KOPT-K1 (cell line): Measurements from ENCODE around the gene CCDC51.

Experiments
- H3K27ac ChIP-seq: fragments of 200-600 bp; sonication (generic); 2 replicates; pipeline ENCODE4 v1.5.1; 2016; ENCODE audit warnings: antibody characterized with exemption, mild to moderate bottlenecking, low read depth, low read length; ENCODE audit not compliant: poor library complexity, severe bottlenecking
- H3K36me3 ChIP-seq: fragments of 200-600 bp; sonication (generic); 2 replicates; pipeline ENCODE4 v1.5.1; 2017; ENCODE audit warnings: antibody characterized with exemption, mild to moderate bottlenecking, low read length, moderate library complexity; ENCODE audit not compliant: insufficient read depth
- H3K9me3 ChIP-seq: fragments of 200-600 bp; sonication (generic); 2 replicates; pipeline ENCODE4 v1.5.1; 2017; ENCODE audit warnings: antibody characterized with exemption, low read length, mild to moderate bottlenecking; ENCODE audit not compliant: insufficient read depth, poor library complexity, severe bottlenecking

CCDC51 gene

DNA sequence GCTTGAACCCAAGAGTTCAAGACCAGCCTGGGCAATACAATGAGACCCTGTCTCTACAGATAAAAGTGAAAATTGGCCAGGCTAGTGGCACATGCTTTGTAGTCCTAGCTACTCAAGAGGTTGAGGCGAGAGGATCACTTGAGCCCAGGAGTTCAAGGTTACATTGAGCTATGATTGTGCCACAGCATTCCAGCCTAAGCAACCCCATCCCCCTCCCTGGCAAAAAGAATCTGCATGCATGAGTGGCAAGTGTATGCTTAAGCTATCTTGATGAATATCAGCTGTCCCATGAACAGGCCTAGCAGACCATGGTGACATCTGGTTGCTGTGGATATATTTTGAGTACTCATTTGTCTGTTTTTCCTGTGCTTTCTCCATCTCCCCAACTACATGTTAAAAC is 11.4 kb upstream of the CCDC51 start:
- H3K36me3 ChIP-seq: peaks cover 53% of the 10 kb centered on the region
- no peaks in the 10 kb centered on the region for H3K9me3 ChIP-seq
- no peak overlapping the region for H3K27ac ChIP-seq

DNA sequence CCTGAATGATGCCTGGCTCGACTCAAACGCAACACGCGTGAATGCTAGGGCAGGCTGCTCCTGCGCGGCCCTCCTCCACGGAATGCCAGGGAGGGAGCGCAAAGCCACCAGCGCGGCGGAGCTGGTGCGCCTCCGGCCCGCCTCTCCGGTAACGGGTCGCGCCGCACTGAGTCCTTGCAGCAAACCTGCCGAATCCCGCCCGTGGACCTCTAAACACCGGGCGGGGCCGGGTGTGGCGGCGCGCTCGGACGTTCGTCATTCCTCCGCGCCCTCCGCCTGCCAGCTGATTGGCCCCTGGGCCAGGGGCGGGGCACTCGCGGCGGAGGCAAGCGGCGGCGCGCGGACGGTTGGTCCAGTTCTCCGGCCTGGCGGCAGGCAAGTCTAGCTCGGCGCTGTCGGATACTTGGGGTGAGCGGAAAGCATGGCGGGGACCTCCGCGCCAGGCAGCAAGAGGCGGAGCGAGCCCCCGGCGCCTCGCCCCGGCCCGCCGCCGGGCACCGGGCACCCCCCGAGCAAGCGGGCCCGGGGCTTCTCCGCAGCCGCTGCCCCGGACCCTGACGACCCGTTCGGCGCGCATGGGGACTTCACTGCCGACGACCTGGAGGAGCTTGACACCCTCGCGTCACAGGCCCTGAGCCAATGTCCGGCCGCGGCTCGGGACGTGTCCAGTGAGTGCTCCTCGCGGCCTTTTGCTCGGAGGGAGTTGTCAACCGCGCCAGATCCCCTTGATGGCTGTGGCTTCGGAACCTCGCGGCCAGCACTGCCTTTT is 6.7 kb upstream of the CCDC51 start, which contains the start of gene ATRIP:
TSS of gene ATRIP (plus strand) at position 313 of the 769 bp plus-strand sequence. CDS start at position 422, 109 bp downstream.
- Histone ChIP-seq H3K27ac (peak within 1 kb of the TSS; percentile 68), H3K9me3 (no peaks in the 10 kb centered on the region), H3K36me3 (peaks cover 39% of the 10 kb centered on the region)

DNA sequence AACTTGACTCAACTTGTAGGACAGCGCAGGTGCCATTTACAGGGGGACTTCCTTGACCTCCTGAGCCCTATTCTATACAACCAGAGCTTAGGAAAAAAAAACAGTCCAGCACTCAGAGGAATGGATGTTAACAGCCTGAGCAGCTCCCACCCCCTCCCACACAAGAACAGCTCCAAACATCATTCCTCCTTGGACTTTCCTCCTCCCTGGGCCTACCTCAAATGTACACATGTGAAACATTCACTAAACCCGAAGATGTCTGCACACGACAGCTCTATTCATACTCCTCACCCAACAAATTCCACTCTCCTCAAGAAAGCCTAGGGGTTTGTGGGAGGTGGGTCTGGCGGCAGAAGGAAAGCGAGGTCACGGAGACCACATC is 6.1 kb upstream of the CCDC51 start:
- H3K9me3 ChIP-seq: no peaks in the 10 kb centered on the region
- peak overlapping the region; percentile 68 for H3K27ac ChIP-seq
- peaks cover 35% of the 10 kb centered on the region for H3K36me3 ChIP-seq

DNA sequence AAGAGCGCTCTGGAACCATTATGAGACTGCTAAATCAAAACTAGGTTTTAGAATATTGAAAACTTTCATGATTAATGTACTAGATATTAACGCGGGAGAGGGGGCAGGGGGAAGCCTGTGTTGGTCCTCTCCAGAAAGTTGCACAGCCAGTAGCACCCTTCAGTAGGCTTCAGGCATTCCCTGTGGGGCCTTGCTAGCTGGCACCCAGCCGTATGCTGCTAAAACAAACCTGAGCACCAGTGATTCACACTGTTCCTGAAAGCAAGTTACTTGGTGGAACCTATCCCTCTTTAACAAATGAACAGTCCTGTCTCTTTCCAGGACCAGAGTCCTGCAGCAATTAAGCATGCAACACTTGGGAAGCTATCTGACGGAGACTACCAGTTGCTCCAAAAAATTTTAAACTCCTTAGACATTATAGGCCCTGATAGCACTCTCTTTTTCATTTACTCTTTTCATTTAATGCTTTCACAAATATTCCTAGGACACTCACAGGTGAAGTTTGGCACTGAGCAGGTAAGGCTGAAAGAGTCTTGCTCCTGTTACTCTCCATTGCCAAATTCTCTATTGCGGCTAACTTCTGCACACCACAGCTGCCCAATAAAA is 5.5 kb upstream of the CCDC51 start:
- Histone ChIP-seq H3K9me3 (no peaks in the 10 kb centered on the region), H3K27ac (no peak overlapping the region), H3K36me3 (peaks cover 35% of the 10 kb centered on the region)

DNA sequence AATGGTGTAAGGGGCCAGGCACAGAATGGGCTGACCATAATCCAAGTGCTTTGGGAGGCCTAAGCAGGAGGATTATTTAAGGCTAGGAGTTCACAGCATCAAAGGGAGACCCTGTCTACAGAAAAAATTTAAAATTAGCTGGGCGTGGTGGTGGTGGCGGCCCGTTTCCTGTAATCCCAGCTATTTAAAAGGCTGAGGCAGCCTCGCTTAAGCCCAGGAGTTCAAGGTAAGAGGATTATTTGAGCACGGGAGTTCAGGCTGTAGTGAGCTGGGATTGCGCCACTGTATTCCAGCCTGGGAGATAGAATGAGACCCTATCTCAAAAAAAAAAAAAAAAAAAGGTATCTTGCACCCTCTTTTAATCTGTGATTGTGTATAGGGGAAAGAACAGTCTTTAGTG is 2.0 kb upstream of the CCDC51 start:
- Histone ChIP-seq H3K27ac (no peak overlapping the region), H3K9me3 (no peaks in the 10 kb centered on the region), H3K36me3 (peaks cover 35% of the 10 kb centered on the region)

DNA sequence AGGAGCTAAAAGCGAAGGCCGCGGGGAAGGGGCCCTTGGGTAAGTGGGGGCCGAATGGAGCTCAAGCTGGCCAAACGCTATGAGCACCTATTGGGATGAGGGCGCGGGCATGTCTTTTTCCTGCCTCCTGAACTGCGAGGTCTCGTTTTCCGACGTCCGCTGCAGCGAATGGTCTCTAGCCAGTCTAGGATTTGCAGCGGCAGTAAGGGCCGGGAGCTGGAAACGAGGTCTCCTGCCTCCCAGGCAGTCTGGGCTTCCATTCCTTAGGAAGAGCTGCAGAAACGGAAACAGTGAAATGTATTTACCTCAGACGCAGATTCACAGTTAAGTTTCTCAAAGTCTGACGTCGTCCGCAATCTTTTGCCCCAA is 655 bp upstream of the CCDC51 start:
- peak overlapping the region; percentile 83 for H3K27ac ChIP-seq
- no peaks in the 10 kb centered on the region for H3K9me3 ChIP-seq
- H3K36me3 ChIP-seq: peaks cover 35% of the 10 kb centered on the region

DNA sequence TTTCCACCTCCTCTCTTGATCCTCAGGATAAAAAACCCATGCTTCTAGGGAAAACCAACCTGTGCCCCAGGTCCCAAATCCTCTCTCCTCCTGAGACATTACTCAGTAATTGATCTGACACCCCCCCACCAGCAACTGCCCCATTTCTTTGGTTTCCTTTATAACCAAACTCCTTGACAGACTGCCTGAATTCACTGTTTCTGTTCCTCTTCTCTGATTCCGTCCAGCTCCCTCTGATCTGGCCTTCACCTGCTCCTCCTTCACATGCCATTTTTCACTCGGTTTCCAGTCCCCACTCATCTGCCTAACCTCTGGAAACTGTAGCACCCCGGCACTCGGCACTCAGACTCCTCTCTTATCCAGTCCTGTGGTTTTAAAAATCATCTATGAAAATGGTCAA is 2.1 kb downstream of the CCDC51 start:
- Histone ChIP-seq H3K36me3 (peaks cover 30% of the 10 kb centered on the region), H3K9me3 (no peaks in the 10 kb centered on the region), H3K27ac (no peak overlapping the region)

DNA sequence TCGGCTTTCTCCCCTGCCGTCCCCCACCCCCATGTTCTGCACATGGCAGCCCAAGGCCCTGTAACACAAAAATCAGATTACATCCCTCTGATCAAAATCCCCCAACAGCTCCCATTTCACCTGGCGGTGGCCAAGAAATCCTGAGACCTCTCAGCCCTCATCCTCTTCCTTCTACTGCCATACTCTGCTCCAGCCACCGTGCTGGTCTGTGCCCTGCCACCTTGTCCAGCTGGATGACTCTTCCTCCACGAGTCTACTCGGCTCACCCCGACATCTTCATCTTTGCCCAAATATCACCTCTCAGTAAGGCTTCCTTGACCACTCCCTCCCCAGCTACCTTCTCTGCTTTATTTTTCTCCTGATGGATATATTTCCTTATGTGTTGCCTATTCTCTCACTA is 3.1 kb downstream of the CCDC51 start:
- Histone ChIP-seq H3K36me3 (peaks cover 28% of the 10 kb centered on the region), H3K9me3 (no peaks in the 10 kb centered on the region), H3K27ac (no peak overlapping the region)

DNA sequence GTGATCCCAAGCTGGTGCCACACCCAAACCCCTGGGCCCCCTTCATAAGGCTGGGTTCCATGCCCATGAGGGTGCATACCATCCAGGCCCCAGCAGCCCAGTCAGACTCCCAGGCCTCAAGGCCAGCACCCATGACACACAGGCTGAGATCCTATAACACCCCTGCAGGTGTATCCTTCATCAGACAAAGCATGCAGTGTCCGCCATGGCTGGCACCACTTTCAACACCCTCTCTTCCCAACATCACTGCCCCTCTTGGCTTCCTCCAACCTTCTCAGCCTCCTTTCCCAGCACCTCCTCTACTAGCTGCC is 3.5 kb downstream of the CCDC51 start:
- H3K36me3 ChIP-seq: peaks cover 24% of the 10 kb centered on the region
- H3K27ac ChIP-seq: no peak overlapping the region
- H3K9me3 ChIP-seq: no peaks in the 10 kb centered on the region

DNA sequence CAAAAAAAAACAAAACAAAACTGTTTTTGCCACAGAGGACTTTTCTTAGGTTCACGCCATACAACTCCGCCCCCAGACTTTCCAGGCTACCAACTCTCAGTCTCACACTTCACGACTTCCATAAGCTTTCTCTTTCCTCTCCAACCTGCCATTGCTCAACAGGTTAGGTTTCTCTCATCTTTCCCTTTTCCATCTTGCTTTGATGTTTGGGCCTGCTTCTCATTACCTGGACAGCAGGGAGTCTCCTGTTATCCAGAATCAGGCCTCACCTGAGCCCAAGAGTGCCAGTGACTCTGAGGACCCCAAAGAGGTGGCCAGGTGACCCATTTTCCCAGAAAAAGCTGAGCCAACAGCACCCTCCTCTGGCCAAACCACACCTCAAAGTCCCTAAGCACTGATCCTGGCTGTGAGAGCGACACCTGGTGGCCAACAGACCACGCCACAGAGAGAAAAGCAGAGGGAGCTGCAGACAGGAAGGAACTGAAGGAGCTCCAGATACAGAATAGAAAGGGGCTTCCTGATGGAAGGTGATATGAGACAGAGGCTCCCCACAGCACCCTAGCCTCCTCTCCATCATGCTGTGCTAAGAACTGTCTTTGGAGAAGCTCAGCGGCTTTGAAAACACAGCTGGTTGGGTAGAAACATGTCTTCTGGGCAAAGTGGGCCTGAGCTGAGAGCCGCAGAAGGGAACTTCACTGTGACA is 4.0 kb downstream of the CCDC51 start:
- Histone ChIP-seq H3K9me3 (no peaks in the 10 kb centered on the region), H3K27ac (no peak overlapping the region), H3K36me3 (peaks cover 23% of the 10 kb centered on the region)

DNA sequence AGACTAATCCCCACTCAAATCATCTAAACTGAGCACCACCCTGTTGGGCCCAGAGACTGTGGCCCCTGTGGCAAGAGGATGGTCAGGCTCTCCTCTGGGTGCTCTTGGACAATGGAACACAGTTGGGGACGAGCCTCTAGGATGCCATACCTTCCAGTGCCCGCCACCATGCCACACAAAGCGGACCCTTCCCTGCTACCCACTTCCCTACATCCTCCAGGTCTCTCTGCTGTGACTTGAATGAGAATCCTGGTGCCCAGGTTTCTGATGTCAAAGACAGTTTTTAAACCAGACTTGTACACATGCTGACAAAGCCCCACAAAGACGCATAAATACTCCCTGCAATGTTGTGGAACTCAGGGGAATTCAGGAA is 4.7 kb downstream of the CCDC51 start:
- no peaks in the 10 kb centered on the region for H3K9me3 ChIP-seq
- peaks cover 23% of the 10 kb centered on the region for H3K36me3 ChIP-seq
- no peak overlapping the region for H3K27ac ChIP-seq

DNA sequence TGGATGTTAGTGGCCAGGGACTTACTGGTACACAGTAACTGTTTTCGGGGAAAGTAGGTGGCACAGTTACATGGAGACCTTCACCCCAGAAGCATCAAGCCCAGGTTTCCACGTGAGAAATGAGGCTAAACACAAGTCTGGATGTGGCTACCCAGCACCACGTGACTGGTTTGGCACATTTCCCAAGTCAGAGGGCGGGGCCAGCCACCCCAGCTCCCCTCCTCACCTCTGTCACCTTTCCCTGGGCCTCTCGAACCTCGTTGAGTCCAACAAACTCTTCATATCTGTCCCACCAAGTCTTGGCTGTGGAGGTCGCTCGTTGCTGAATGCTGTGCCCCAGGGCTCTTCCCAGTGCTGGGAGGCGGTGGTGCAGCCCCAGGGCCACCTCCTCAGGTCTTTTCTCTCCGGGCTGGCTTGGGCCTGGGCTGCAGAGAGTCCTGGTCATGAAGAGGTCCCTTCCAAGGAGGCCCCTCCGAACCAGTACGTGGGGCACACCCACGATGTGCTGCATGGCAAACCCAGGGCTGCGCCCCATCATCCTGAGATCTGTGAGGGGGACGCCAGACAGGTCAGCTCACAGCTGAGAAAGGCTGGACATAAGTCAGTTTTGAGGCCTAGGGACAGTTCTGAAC is 5.2 kb downstream of the CCDC51 start:
- no peaks in the 10 kb centered on the region for H3K9me3 ChIP-seq
- H3K27ac ChIP-seq: no peak overlapping the region

DNA sequence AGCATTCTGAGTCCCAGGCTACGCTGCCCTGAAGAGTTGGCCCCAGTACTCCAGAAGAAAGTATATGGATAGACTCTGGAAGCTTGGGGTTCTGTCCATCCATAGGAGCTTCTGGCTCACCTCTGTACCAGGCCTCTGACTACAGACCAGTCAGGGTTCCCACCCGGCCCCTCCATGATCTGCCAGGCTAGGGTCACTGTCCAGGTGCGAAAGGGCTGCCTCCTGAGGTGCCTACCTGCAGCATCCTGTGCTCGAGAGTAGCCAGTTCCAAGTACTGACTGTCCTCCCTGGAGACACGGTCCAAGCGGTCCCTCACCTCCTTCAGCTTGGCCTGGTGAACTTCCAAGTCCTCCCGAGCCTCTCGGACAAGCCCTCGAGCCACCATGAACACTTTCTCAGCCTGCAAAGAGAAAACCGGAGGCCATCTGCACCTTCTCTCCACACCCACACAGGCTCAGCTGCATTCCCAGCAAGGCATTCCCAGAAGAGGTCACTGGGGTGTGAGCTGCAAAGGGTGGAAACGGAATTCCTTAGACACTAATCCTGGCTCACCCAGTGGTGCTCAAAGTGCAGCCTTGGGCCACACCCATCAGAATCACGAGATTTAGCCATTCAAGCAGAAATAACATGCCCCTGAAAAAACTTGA is 6.3 kb downstream of the CCDC51 start:
- Histone ChIP-seq H3K36me3 (peaks cover 23% of the 10 kb centered on the region), H3K9me3 (no peaks in the 10 kb centered on the region), H3K27ac (no peak overlapping the region)

More for the DNA sequence above, 5.2 kb downstream of the CCDC51 start:
- H3K36me3 ChIP-seq: peaks cover 23% of the 10 kb centered on the region

DNA sequence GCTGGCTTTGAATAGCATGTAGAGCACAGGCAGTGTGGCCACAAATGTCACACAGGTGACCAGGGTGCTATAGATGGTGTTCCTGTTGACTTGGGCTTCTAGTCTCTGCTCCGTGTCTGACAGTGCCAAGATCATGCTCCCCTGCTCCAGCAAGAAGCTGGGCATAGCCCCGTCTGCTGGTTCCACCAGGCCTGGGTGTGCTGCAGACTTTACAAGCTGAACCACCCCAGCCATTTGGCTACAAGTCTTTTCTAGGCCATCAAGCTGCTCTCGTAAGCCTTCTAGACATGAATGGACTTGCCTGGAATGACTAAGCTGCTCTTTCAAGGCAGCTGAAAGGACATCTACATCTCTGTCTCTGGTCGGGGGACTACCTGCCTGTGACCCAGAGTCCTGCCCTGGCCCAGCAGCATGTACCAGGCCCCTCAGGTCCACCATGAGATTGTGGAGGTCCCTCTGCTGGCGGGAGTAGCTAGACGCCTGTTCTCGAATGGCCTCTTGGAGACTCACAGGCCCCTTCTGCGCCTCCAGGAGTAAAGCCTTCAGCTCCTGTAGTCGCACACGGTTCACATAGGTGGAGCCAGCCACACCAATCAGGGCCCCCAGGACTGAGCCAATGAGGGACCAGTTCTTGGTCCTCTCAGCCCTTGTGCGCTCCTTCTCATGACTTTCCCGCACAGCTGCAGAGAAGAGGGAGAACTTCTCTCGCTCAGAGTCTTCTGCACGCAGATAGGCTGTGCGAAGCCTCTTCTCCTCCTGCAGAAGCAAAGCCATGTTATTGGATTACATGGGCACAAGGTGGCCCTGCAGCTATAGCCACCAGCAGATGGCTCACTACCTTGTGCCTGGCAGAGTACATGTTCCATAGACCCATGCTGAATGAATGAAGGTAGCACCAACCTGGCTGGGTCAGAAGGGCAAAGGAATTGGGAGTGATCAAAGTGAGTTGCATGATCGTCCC is 7.2 kb downstream of the CCDC51 start:
- Histone ChIP-seq H3K36me3 (peaks cover 23% of the 10 kb centered on the region), H3K9me3 (no peaks in the 10 kb centered on the region), H3K27ac (no peak overlapping the region)
